HFF-Myc (cell line): ENCODE measurements around the gene OR2W3.

Source experiments
- DNase-seq: peaks from one replicate; pipeline ENCODE4 v3.0.0-alpha.2; 2011; ENCODE audit warnings: low read depth; ENCODE audit errors: extremely low read depth
- H3K4me3 ChIP-seq: replicated peaks from 2 replicates; pipeline ENCODE4 v1.5.1; 2011; ENCODE audit warnings: low read depth, mild to moderate bottlenecking, control low read depth, low read length
- TF ChIP-seq, protein P1 (sequence below): IDR thresholded peaks from 2 replicates; pipeline ENCODE4 v1.5.1; 2012; ENCODE audit warnings: mild to moderate bottlenecking, low read depth, low read length, control low read depth; ENCODE audit errors: missing control alignments

The OR2W3 gene

DNA sequence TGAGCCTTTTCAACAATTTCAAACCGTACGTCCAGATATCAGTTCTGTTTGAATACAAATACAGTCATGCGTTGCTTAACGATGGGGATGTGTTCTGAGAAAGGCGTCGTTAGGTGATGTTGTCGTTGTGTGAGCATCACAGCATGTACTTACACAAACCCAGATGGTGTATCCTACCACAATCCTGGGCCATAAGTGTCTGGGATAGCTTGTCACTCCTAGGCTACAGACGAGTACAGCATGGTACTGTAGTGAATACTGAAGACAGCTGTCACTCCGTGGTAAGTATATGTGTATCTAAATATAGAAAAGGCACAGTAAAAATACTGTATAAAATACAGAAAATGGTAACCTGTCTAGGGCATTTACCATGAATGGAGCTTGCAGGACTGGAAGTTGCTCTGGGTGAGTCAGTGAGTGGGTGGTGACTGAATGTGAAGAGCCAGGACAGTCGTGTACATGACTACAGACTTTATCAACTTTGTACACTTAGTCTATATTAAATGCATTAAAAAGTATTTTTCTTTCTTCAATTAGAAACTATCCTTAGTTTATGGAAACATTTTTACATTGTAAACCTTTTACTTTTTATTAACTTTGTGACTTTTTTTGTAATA lies 10.5 kb upstream of the OR2W3 start:
- TF ChIP-seq, protein P1, sequence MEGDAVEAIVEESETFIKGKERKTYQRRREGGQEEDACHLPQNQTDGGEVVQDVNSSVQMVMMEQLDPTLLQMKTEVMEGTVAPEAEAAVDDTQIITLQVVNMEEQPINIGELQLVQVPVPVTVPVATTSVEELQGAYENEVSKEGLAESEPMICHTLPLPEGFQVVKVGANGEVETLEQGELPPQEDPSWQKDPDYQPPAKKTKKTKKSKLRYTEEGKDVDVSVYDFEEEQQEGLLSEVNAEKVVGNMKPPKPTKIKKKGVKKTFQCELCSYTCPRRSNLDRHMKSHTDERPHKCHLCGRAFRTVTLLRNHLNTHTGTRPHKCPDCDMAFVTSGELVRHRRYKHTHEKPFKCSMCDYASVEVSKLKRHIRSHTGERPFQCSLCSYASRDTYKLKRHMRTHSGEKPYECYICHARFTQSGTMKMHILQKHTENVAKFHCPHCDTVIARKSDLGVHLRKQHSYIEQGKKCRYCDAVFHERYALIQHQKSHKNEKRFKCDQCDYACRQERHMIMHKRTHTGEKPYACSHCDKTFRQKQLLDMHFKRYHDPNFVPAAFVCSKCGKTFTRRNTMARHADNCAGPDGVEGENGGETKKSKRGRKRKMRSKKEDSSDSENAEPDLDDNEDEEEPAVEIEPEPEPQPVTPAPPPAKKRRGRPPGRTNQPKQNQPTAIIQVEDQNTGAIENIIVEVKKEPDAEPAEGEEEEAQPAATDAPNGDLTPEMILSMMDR, result no peak
- no peak for DNase-seq
- H3K4me3 ChIP-seq, result no peak overlapping the region

DNA sequence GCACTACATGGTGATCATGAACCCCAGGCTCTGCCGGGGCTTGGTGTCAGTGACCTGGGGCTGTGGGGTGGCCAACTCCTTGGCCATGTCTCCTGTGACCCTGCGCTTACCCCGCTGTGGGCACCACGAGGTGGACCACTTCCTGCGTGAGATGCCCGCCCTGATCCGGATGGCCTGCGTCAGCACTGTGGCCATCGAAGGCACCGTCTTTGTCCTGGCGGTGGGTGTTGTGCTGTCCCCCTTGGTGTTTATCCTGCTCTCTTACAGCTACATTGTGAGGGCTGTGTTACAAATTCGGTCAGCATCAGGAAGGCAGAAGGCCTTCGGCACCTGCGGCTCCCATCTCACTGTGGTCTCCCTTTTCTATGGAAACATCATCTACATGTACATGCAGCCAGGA lies 589 bp downstream of the OR2W3 start:
- no peak overlapping the region for H3K4me3 ChIP-seq
- no peak for DNase-seq
- TF ChIP-seq, protein P1, result no peak

DNA sequence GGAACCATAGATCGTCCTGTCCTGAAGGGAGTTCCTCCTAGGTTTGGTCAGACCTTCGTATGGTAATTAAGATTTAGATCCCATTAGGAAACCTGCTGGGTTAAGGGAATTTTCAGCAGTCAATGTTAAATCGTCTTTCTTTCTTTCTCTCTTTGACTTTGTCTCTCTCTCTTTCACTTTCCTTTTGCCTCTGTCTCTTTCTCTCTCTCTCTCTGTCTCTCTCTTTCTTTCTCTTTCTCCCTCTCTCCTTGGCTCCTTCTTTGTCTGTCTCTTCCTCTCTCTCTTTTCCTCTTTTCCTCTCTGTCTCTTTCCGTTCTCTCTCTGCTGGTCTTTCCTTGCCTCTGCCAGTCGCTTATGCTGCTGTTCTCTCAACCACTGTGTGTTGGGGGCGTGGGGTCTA lies 8.7 kb downstream of the OR2W3 start:
- TF ChIP-seq, protein P1, result no peak
- DNase-seq, result no peak

DNA sequence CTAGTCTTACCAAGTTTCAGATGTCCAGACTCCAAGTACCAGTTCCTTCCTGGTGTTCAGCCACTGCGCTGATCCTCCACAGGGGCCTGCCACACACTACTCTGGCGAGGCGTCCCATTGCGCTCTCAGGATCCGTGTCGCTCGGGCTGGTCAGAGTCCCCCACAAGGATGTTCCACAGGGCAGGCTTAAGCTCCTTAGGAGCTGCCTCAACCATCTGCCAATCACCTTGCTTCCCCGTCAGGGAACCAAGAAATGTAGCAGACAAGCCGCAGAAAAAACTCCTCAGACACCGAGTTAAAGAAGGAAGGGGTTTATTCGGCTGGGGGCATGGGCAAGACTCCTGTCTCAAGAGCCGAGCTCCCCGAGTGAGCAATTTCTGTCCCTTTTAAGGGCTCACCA lies 9.8 kb downstream of the OR2W3 start:
- TF ChIP-seq, protein P1, result no peak
- no peak for DNase-seq
- H3K4me3 ChIP-seq, result no peak overlapping the region

More for the DNA sequence above, 8.7 kb downstream of the OR2W3 start:
- no peak overlapping the region for H3K4me3 ChIP-seq

DNA sequence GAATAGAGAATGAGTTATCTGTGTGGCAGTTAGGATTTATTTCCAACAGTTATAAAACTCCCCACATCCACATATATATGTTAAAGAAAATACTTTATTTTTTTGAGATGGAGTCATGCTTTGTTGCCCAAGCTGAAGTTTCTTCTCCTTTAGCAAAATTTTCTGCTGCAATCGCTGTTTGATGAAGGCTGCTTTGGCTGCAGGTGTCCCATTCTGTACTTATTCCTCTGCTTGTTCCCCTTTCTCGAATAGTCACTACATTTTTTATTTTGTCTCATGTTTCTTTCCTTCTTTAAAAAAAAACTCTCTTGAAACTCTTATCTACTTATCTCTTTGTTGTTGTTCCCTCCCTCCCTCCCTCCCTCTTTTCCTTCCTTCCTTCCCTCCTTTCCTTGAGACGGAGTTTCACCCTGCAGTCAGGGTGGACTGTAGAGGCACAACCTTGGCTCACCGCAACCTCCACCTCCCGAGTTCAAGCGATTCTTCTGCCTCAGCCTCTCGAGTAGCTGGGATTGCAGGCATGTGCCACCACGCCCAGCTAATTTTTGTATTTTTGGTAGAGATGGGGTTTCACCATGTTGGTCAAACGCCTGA lies 10.6 kb downstream of the OR2W3 start:
- no peak overlapping the region for H3K4me3 ChIP-seq
- TF ChIP-seq, protein P1, result no peak
- no peak for DNase-seq

DNA sequence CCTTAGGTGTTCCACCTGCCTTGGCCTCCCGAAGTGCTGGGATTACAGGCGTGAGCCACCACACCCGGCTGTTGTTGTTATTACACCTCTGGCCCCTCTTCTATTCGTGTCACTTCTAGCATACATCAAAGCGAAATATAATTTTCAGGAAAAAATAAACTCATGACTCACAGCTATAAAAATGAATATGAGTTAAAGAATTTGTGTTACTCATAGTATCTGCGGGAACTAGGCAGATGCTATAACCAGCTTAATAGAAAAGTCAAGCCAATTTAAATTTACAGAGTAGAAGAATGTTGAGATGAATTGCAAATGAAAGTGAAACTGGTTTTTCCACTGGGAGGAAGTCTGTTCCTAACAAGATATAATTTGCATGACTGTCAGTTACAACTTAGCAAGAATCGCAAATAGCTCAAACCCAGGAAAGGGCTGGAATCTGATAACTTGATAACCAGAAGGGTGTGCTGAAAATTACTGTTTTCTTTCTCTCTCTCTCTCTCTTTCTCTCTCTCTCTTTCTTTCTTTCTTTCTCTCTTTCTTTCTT lies 11.2 kb downstream of the OR2W3 start:
- no peak for DNase-seq
- no peak overlapping the region for H3K4me3 ChIP-seq
- TF ChIP-seq, protein P1, result no peak
